ENCODE measurements around the gene FYTTD1.

FYTTD1 gene

GRCh38 chr3:197737319-197737649 is 12.4 kb upstream of the FYTTD1 start:
- DNase-seq (ENCODE audit: low read depth, low spot score): no peak
- no peak for TF ChIP-seq CTCF (IDR thresholded peaks at IDR 0.05; ENCODE audit: low read depth, low read length)
- in situ Hi-C loops (cut with HindIII; ENCODE audit: low sequenced_read_pairs): no loop called here

GRCh38 chr3:197737749-197738462 is 11.8 kb upstream of the FYTTD1 start:
- peak overlapping the region; percentile 74 for H3K4me3 ChIP-seq (ENCODE audit: low read depth, low read length)
- in situ Hi-C loops (cut with HindIII; ENCODE audit: low sequenced_read_pairs): no loop called here
- DNase-seq (ENCODE audit: low read depth, low spot score): no peak
- TF ChIP-seq CTCF (IDR thresholded peaks at IDR 0.05; ENCODE audit: low read depth, low read length): no peak

More at GRCh38 chr3:197737319-197737649, 12.4 kb upstream of the FYTTD1 start:
- H3K4me3 ChIP-seq (ENCODE audit: low read depth, low read length): peak overlapping the region; percentile 74

- no peak overlapping the region for H3K4me3 ChIP-seq (ENCODE audit: low read depth, low read length)
- no peak for DNase-seq (ENCODE audit: low read depth, low spot score)
- in situ Hi-C loops (cut with HindIII; ENCODE audit: low sequenced_read_pairs): no loop called here
- no peak for TF ChIP-seq CTCF (IDR thresholded peaks at IDR 0.05; ENCODE audit: low read depth, low read length)
These were observed 6.9 kb upstream of the FYTTD1 start for GRCh38 chr3:197742787-197743186.

GRCh38 chr3:197746209-197746608 is 3.5 kb upstream of the FYTTD1 start:
- in situ Hi-C loops (cut with HindIII; ENCODE audit: low sequenced_read_pairs): no loop called here
- TF ChIP-seq CTCF (IDR thresholded peaks at IDR 0.05; ENCODE audit: low read depth, low read length): no peak
- DNase-seq (ENCODE audit: low read depth, low spot score): no peak
- no peak overlapping the region for H3K4me3 ChIP-seq (ENCODE audit: low read depth, low read length)

- in situ Hi-C loops (cut with HindIII; ENCODE audit: low sequenced_read_pairs): no loop called here
- TF ChIP-seq CTCF (IDR thresholded peaks at IDR 0.05; ENCODE audit: low read depth, low read length): no peak
- no peak for DNase-seq (ENCODE audit: low read depth, low spot score)
- H3K4me3 ChIP-seq (ENCODE audit: low read depth, low read length): no peak overlapping the region
These were observed 2.9 kb upstream of the FYTTD1 start for GRCh38 chr3:197746801-197747237.

GRCh38 chr3:197748597-197749314 is 927 bp upstream of the FYTTD1 start:
- in situ Hi-C loops (cut with HindIII; ENCODE audit: low sequenced_read_pairs): no loop called here
- H3K4me3 ChIP-seq (ENCODE audit: low read depth, low read length): peak overlapping the region; percentile 86
- TF ChIP-seq CTCF (IDR thresholded peaks at IDR 0.05; ENCODE audit: low read depth, low read length): no peak
- DNase-seq (ENCODE audit: low read depth, low spot score): peak; percentile 14

Measured in astrocyte of the spinal cord (primary cell).